GM10266 (cell line): Measurements from ENCODE around the gene SPEN.
"Not testable (repeated sequence)": the region's sequence is repeated elsewhere in the genome, so short reads cannot be mapped to it uniquely, and the experiment has no call there.

ENCODE experiments used
- DNase-seq: peaks from one replicate; pipeline ENCODE4 v3.0.0; 2012; ENCODE audit errors: extremely low spot score
- TF ChIP-seq, protein P1 (sequence below): IDR thresholded peaks from 2 replicates; pipeline ENCODE4 v1.5.1; 2012; ENCODE audit warnings: mild to moderate bottlenecking, low read depth; ENCODE audit not compliant: control insufficient read depth, insufficient read depth; ENCODE audit errors: missing control alignments

The SPEN gene

DNA sequence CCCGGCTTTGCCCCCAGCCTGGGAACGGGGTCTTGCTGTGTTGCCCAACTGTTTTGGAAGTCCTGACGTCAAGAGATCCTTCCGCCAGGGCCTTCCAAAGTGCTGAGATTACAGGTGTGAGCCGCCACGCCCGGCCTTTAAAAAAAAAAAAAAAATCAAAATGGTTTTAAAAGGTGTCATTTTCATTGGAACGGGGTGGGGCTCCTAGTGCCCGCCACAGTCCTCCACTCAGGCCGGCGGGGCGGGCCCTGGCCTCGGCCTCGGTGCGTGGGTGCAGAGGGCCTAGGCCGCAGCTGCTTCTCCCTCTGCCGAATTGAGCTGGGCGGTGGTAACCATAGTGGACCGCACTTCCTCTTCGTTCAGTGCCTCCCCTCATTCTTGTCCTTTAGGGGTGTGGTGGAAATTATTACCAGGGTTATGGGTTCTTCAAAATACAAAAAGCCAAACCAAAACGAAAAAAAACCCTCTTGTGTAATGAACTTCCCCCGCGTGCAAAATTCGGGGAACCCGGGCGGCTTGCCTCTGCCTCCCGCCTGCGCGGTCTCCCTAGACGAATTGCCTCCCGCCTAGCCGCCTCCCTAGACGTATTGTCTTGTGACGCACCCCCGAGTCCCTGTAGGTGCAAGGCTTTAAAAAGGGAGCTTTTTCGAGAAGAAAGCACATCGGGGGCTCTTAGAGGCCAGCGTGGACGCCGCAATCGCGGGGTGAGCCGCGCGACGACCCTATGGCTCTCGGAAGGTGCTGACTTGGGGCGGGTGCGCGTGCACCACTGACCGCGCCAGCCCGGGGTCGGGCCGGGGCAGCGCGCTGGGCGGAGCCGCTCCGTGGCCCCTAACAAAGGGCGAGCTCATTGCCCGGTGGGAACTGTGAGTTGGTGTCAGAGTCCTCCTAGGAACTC is 10.5 kb upstream of the SPEN start:
- DNase-seq, result peak; percentile 88
- TF ChIP-seq, protein P1, sequence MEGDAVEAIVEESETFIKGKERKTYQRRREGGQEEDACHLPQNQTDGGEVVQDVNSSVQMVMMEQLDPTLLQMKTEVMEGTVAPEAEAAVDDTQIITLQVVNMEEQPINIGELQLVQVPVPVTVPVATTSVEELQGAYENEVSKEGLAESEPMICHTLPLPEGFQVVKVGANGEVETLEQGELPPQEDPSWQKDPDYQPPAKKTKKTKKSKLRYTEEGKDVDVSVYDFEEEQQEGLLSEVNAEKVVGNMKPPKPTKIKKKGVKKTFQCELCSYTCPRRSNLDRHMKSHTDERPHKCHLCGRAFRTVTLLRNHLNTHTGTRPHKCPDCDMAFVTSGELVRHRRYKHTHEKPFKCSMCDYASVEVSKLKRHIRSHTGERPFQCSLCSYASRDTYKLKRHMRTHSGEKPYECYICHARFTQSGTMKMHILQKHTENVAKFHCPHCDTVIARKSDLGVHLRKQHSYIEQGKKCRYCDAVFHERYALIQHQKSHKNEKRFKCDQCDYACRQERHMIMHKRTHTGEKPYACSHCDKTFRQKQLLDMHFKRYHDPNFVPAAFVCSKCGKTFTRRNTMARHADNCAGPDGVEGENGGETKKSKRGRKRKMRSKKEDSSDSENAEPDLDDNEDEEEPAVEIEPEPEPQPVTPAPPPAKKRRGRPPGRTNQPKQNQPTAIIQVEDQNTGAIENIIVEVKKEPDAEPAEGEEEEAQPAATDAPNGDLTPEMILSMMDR, result no peak

- TF ChIP-seq, protein P1, result no peak
- no peak for DNase-seq
These were observed 9.6 kb upstream of the SPEN start for GRCh38 chr1:15837931-15838330.

DNA sequence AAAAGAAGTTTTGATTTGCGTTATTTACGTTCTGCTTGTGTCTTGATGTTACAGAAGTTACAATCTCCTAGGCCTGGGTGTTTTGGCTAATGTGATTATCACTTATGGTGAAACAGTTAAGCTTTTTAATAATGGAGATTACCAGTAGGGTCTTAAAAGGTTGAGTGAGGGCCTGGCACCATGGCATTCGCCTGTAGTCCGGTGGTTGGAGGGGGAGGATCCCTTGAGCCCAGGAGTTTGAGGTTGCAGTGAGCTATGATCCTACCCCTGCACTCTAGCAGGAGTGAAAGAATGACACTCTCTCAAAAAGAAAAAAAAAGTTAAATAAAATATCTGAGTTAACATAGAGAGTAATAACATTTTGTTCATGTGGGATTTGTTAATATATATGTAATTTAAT is 8.8 kb upstream of the SPEN start:
- TF ChIP-seq, protein P1, result no peak
- no peak for DNase-seq

DNA sequence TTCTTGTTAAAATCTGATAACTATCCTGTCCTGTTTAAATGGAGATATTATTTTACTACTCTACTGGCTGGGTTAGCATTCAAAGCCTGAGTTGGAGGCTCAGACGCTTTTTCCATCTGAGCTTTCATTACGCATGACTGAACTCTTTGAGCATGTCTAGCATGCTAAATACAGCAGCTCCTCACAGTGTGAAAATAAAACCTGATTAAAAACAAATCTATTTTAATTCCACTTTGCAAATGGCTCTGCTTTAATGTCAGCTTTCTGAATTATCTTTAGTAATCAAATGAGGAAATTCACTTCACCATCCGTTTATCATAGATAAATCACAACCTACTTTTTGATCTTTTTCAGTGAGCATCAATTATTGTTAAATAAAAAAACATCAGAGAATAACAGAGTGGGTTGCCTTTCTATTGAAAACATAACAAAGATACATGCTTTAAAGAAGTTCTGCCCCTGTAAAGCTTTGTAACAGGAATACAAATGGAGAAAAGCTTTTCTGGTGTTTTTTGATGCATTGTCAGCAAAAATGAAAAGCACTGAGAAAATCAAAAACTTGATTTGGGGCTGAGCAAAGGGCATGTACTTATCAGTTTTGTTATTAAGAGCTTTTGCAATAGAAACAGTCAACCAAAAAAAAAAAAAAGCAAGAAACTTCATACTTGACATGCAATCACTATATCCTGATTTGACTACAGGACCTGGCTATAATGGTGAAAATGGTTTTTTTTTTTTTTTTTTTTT is 3.5 kb upstream of the SPEN start:
- no peak for DNase-seq

DNA sequence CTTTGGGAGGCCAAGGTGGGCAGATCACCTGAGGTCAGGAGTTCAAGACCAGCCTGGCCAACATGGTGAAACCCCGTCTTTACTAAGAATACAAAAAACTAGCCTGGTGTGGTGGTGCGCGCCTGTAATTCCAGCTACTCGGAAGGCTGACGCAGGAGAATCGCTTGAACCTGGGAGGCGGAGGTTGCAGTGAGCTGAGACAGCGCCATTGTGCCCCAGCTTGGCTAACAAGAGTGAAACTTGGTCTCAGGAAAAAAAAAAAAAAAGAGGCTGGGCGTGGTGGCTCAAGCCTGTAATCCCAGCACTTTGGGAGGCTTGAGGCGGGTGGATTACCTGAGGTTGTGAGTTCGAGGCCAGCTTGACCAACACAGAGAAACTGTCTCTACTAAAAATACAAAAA is 1.5 kb upstream of the SPEN start:
- DNase-seq, result not testable (repeated sequence)

More for the DNA sequence above, 3.5 kb upstream of the SPEN start:
- TF ChIP-seq, protein P1, result no peak

GRCh38 chr1:15847893-15848142 is 311 bp downstream of the SPEN start:
- TF ChIP-seq, protein P1, result no peak
- no peak for DNase-seq

DNA sequence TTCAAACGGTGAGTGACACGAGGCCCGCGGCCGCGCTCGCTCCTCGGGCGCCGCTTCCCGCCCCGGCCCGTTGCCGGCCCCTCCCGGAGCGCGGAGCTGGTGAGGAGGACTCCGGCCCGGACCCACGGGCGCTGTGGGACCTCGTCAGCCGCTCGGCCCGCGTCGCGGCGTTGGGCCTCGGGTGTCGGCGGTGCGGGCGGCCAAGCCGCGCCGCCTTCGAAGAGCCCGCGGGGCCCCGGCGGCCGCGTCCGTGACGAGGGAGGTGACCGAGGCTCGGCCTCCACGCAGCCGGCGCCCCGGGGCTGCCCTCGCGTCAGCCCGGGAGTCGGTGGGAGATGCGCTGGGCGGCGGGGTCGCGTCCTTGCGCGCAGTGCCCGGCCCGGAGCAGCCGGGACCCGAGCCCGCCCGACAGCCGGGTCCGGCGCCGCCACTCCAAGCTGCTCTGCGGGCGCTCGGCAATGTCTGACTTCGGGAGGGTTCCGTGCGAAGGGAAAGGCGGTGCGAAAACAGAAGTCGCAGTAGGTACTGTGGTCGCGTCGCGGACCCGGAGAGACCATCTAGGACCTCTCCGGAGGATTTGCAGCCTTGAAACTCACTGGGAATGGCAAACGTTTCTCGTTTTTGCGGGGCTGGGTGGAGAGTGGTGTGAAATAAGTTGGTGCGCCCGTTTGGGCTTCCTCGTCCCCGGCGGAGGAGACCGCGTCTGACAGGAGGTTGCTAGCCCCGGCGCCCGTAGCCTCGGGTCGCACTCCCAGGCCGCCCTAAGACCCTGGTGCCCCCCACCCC is 829 bp downstream of the SPEN start:
- TF ChIP-seq, protein P1, result no peak
- no peak for DNase-seq
